Measurements from ENCODE around the gene SETDB1.

GRCh38 chr1:151008244-151009205 lies 82.4 kb downstream of the SETDB1 start, which contains the start of gene PRUNE1:
- TF ChIP-seq CTCF (IDR thresholded peaks at IDR 0.05) (no peak), EZH2 (IDR thresholded peaks at IDR 0.05) (no peak), EZH2phosphoT487 (IDR thresholded peaks at IDR 0.05) (no peak)

Measured in neural progenitor cell (in vitro differentiated cells).